PC-9 (cell line): ENCODE measurements around the gene NCLN. TPM values are rescaled to one million over a fixed set of nuclear protein-coding genes. Genes with fewer than 3 reads are reported as not detected.
A peak's percentile ranks its signal among the peaks of the same experiment; 100 is the strongest.

Source experiments
- BruUV-seq: library from RNA; stranded (reverse); fragments of 400-500 nt; replicated peaks from 2 replicates; lab custom pipeline; 2021; lab: Mats Ljungman, UMichigan
- CTCF ChIA-PET: fragments of 300-600 bp; sonication (Branson Sonifier 250); formaldehyde crosslinking; loops from one replicate; lab custom pipeline; 2022; ENCODE audit warnings: antibody characterized with exemption; lab: Charles Lee
- POLR2A ChIA-PET: fragments of 300-600 bp; sonication (Branson Sonifier 250); formaldehyde crosslinking; loops from one replicate; lab custom pipeline; 2022; ENCODE audit warnings: antibody characterized with exemption; ENCODE audit not compliant: unreplicated experiment; lab: Charles Lee
- DNase-seq, 2 experiments: peaks; one replicate each; pipeline versions ENCODE4 v3.0.0 to v3.0.0-alpha.2; 2015 to 2022; ENCODE audit warnings: mixed read lengths in 1 of 2
- H2AFZ ChIP-seq: fragments of 200-600 bp; sonication (generic); 2 replicates; pipeline ENCODE4 v1.8.1; 2017; ENCODE audit warnings: antibody characterized with exemption
- H3F3A ChIP-seq: fragments of 200-600 bp; sonication (generic); 2 replicates; pipeline ENCODE4 v1.8.1; 2017; ENCODE audit warnings: antibody characterized with exemption, mild to moderate bottlenecking, low read depth; ENCODE audit not compliant: insufficient read depth
- H3K27ac ChIP-seq: fragments of 200-600 bp; sonication (generic); 2 replicates; pipeline ENCODE4 v1.6.1; 2016; ENCODE audit warnings: mixed run types
- H3K27me3 ChIP-seq: fragments of 200-600 bp; sonication (generic); 2 replicates; pipeline ENCODE4 v1.6.1; 2016; ENCODE audit warnings: low read depth, mixed run types; ENCODE audit not compliant: insufficient read depth
- H3K36me3 ChIP-seq: fragments of 200-600 bp; sonication (generic); 2 replicates; pipeline ENCODE4 v1.6.1; 2016; ENCODE audit warnings: low read depth, mixed run types
- H3K4me1 ChIP-seq: fragments of 200-600 bp; sonication (generic); replicated peaks from 2 replicates; pipeline ENCODE4 v1.6.1; 2016; ENCODE audit warnings: mixed run types; ENCODE audit not compliant: insufficient read depth
- H3K4me2 ChIP-seq: fragments of 200-600 bp; sonication (generic); 2 replicates; pipeline ENCODE4 v1.6.1; 2017; ENCODE audit warnings: mixed run types
- H3K4me3 ChIP-seq: fragments of 200-600 bp; sonication (generic); 2 replicates; pipeline ENCODE4 v1.6.1; 2016; ENCODE audit warnings: mixed run types
- H3K79me2 ChIP-seq: fragments of 200-600 bp; sonication (generic); 2 replicates; pipeline ENCODE4 v1.6.1; 2017; ENCODE audit warnings: low read depth, mixed run types
- H3K9me2 ChIP-seq: fragments of 200-600 bp; sonication (generic); 2 replicates; pipeline ENCODE4 v1.8.1; 2017; ENCODE audit warnings: mild to moderate bottlenecking; ENCODE audit not compliant: insufficient read depth
- H3K9me3 ChIP-seq: fragments of 200-600 bp; sonication (generic); 2 replicates; pipeline ENCODE4 v1.8.1; 2016; ENCODE audit warnings: low read depth; ENCODE audit not compliant: insufficient read depth
- H4K20me1 ChIP-seq: fragments of 200-600 bp; sonication (generic); 2 replicates; pipeline ENCODE4 v1.8.1; 2017; ENCODE audit not compliant: insufficient read depth
- CTCF ChIP-seq: fragments of 200-600 bp; sonication (generic); conservative IDR thresholded peaks from 2 replicates; pipeline ENCODE4 v1.6.1; 2017; ENCODE audit warnings: mixed run types, antibody characterized with exemption, mild to moderate bottlenecking, moderate library complexity
- EZH2 ChIP-seq: fragments of 200-600 bp; sonication (generic); IDR thresholded peaks from 2 replicates; pipeline ENCODE4 v1.8.0; 2017; ENCODE audit warnings: antibody characterized with exemption, low read depth
- intact Hi-C: fragments of 100-400 bp; cut with micrococcal nuclease; formaldehyde crosslinking; loops from one replicate; pipeline ENCODE4 v1.10.0; 2022; ENCODE audit not compliant: unreplicated experiment
- total RNA-seq: library from RNA; stranded (reverse); gene quantifications from 2 replicates; pipeline ENCODE4 v1.2.3, GENCODE V29; 2021

NCLN gene
- total RNA-seq, 1 experiment from 2014 or later, result 61.4 TPM

GRCh38 chr19:3137119-3137518, 48.6 kb upstream of the NCLN start:
- H3K9me2 ChIP-seq, result no peaks in the 10 kb centered on the region
- POLR2A ChIA-PET, result interaction anchor here (0.5 to 0.6 kb wide), 5 partner anchors 34 to 184 kb away, joined by 3 to 13 read pairs (median 4); no protein-coding TSS in a partner anchor
- no peaks in the 10 kb centered on the region for H3K9me3 ChIP-seq
- H3K4me1 ChIP-seq, result peaks cover 6% of the 10 kb centered on the region; the same call in 1 of the 2 replicates
- intact Hi-C loops, result loop anchor here (5.0 kb wide), 1 partner anchor 40 kb away; the partner anchor contains the start of gene S1PR4
- TF ChIP-seq EZH2 (no peak), CTCF (no peak)
- no peaks in the 10 kb centered on the region for H3K79me2 ChIP-seq
- H4K20me1 ChIP-seq, result no peaks in the 10 kb centered on the region
- DNase-seq, result no peak
- peaks cover 6% of the 10 kb centered on the region; the same call in 1 of the 2 replicates for H3F3A ChIP-seq
- H3K36me3 ChIP-seq, result no peaks in the 10 kb centered on the region
- peak overlapping the region; percentile 56; the same call in 1 of the 2 replicates for H3K27ac ChIP-seq
- H3K4me2 ChIP-seq, result peak overlapping the region; percentile 74
- CTCF ChIA-PET, result no interaction called here
- TSS peak; percentile 37 for BruUV-seq
- no peaks in the 10 kb centered on the region for H3K27me3 ChIP-seq
- H2AFZ ChIP-seq, result peak overlapping the region; percentile 80
- peak overlapping the region; percentile 68 for H3K4me3 ChIP-seq

- Histone ChIP-seq H3K9me3 (no peaks in the 10 kb centered on the region), H3K36me3 (no peaks in the 10 kb centered on the region), H3K4me2 (no peak overlapping the region), H2AFZ (no peak overlapping the region), H3K9me2 (no peaks in the 10 kb centered on the region), H3F3A (peaks cover 17% of the 10 kb centered on the region), H3K27ac (no peak overlapping the region), H3K79me2 (no peaks in the 10 kb centered on the region), H3K4me3 (no peak overlapping the region), H3K27me3 (no peaks in the 10 kb centered on the region), H4K20me1 (no peaks in the 10 kb centered on the region), H3K4me1 (peaks cover 16% of the 10 kb centered on the region)
- ChIA-PET CTCF (no interaction called here), POLR2A (no interaction called here)
- TF ChIP-seq EZH2 (no peak), CTCF (no peak)
- intact Hi-C loops, result loop anchor here (5.0 kb wide), 1 partner anchor 39 kb away; the partner anchor contains the start of gene S1PR4
- no TSS peak for BruUV-seq
- no peak for DNase-seq
Measured at GRCh38 chr19:3138268-3138667, 47.5 kb upstream of the NCLN start.

GRCh38 chr19:3140667-3141038, 45.1 kb upstream of the NCLN start:
- Histone ChIP-seq H3K79me2 (no peaks in the 10 kb centered on the region), H2AFZ (no peak overlapping the region), H4K20me1 (no peaks in the 10 kb centered on the region), H3K4me1 (peaks cover 16% of the 10 kb centered on the region), H3K4me2 (no peak overlapping the region), H3K9me2 (no peaks in the 10 kb centered on the region), H3K27ac (no peak overlapping the region), H3K36me3 (no peaks in the 10 kb centered on the region), H3F3A (peaks cover 17% of the 10 kb centered on the region), H3K9me3 (no peaks in the 10 kb centered on the region), H3K4me3 (no peak overlapping the region), H3K27me3 (no peaks in the 10 kb centered on the region)
- no peak for DNase-seq
- TF ChIP-seq CTCF (no peak), EZH2 (no peak)
- intact Hi-C loops, result no loop called here
- POLR2A ChIA-PET, result no interaction called here
- BruUV-seq, result no TSS peak
- CTCF ChIA-PET, result interaction anchor here (0.5 kb wide), 1 partner anchor 247 kb away, joined by 7 read pairs; no protein-coding TSS in a partner anchor
